GM18861 (cell line): ENCODE data around the gene PTGFRN.

ENCODE experiments used
- ATAC-seq: cut with Tn5 transposase; IDR thresholded peaks from one replicate; pipeline ENCODE4 v1.9.1; 2021; ENCODE audit not compliant: unreplicated experiment

PTGFRN gene

GRCh38 chr1:116940814-116941599 is 31.3 kb downstream of the PTGFRN start:
- no peak for ATAC-seq

- no peak for ATAC-seq
Measured at GRCh38 chr1:116941670-116942069, 32.0 kb downstream of the PTGFRN start.

GRCh38 chr1:116942344-116942743 is 32.6 kb downstream of the PTGFRN start:
- ATAC-seq: no peak

- no peak for ATAC-seq
Measured at GRCh38 chr1:116943438-116943837, 33.7 kb downstream of the PTGFRN start.

GRCh38 chr1:116944613-116945012 is 34.9 kb downstream of the PTGFRN start:
- no peak for ATAC-seq

GRCh38 chr1:116945421-116945820 is 35.7 kb downstream of the PTGFRN start:
- ATAC-seq: no peak

- ATAC-seq: no peak
Measured at GRCh38 chr1:116945996-116946395, 36.3 kb downstream of the PTGFRN start.

GRCh38 chr1:116947092-116947860 is 37.6 kb downstream of the PTGFRN start:
- ATAC-seq: no peak

- no peak for ATAC-seq
Measured at GRCh38 chr1:116948046-116948445, 38.3 kb downstream of the PTGFRN start.

- ATAC-seq: no peak
Measured at GRCh38 chr1:116948642-116949041, 38.9 kb downstream of the PTGFRN start.

GRCh38 chr1:116949213-116949985 is 39.7 kb downstream of the PTGFRN start:
- ATAC-seq: no peak

- ATAC-seq: no peak
Measured at GRCh38 chr1:116950517-116951199, 40.9 kb downstream of the PTGFRN start.

GRCh38 chr1:116951200-116951935 is 41.7 kb downstream of the PTGFRN start:
- no peak for ATAC-seq

- ATAC-seq: no peak
Measured at GRCh38 chr1:116952738-116953275, 43.1 kb downstream of the PTGFRN start.

GRCh38 chr1:116954440-116954839 is 44.7 kb downstream of the PTGFRN start:
- no peak for ATAC-seq

- ATAC-seq: no peak
Measured at GRCh38 chr1:116956378-116956777, 46.7 kb downstream of the PTGFRN start.

GRCh38 chr1:116957646-116958045 is 47.9 kb downstream of the PTGFRN start:
- ATAC-seq: no peak

GRCh38 chr1:116958110-116958509 is 48.4 kb downstream of the PTGFRN start:
- no peak for ATAC-seq

- no peak for ATAC-seq
Measured at GRCh38 chr1:116958977-116959376, 49.3 kb downstream of the PTGFRN start.

- ATAC-seq: no peak
Measured at GRCh38 chr1:116961606-116962005, 51.9 kb downstream of the PTGFRN start.
